Skeletal muscle cell (primary cell): ENCODE data around the gene FCAR.
"Not testable (repeated sequence)": the region's sequence is repeated elsewhere in the genome, so short reads cannot be mapped to it uniquely, and the experiment has no call there.

ENCODE experiments used
- DNase-seq: peaks from one replicate; pipeline ENCODE4 v3.0.0-alpha.2; 2010; ENCODE audit warnings: low read depth
- H3K4me3 ChIP-seq: 2 replicates; pipeline ENCODE4 v1.5.1; 2011; ENCODE audit warnings: low read depth, mild to moderate bottlenecking, control low read depth, low read length, moderate library complexity

FCAR gene

DNA sequence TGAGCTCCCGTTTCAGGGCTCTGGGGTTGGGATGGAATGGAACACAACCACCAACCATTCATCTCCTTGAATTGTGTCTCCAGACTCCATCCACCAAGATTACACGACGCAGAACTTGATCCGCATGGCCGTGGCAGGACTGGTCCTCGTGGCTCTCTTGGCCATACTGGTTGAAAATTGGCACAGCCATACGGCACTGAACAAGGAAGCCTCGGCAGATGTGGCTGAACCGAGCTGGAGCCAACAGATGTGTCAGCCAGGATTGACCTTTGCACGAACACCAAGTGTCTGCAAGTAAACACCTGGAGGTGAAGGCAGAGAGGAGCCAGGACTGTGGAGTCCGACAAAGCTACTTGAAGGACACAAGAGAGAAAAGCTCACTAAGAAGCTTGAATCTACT lies 15.5 kb downstream of the FCAR start:
- no peak for DNase-seq
- no peak overlapping the region for H3K4me3 ChIP-seq

DNA sequence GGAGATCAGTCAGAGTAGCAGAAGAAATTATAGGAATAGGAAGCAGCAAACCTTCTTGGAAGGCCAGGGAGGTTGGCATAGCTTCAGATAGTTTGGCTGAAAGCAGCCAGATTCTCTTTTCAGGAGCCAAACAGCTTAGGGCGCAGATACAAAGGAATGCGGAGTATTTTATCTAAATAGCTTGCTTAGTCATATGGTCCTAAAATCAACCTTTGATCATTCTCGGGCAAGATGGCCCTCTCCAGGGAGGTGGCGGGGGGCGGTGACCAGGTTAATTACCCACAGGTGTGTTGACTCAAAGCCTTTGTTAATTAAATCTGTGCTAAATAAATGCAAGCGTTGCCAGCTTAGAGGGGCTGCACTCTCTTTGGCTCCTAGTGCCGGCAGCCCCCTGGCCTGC lies 19.4 kb downstream of the FCAR start:
- no peak overlapping the region for H3K4me3 ChIP-seq
- DNase-seq = no peak

DNA sequence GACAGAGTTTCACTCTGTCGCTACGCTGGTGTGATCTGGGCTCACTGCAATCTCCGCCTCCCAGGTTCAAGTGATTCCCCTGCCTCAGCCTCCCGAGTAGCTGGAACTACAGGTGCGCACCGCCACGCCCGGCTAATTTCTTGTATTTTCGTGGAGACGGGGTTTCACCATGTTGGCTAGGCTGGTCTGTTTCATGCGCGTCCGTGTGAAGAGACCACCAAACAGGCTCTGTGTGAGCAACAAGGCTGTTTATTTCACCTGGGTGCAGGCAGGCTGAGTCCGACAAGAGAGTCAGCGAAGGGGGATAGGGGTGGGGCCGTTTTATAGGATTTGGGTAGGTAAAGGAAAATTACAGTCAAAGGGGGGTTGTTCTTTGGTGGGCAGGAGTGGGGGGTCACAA lies 20.1 kb downstream of the FCAR start:
- H3K4me3 ChIP-seq, DNase-seq: not testable (repeated sequence)

DNA sequence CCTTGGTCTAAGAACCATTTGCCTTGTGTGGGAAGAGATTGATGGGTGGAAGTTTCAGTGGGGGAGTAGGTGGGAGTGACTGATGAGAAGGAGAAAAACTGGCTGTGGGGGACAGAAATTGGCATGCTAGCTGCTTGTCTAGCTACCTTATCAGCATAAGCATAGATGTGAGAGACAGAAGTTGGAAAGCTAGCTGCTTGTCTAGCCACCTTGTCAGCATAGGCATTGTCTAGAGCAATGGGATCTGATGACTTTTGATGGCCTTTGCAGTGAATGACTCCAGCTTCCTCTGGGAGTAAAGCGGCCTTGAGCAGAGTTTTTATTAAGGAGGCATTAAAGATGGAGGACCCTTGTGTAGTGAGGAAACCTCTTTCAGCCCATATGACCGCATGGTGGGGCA lies 22.0 kb downstream of the FCAR start:
- no peak for DNase-seq
- H3K4me3 ChIP-seq = no peak overlapping the region

DNA sequence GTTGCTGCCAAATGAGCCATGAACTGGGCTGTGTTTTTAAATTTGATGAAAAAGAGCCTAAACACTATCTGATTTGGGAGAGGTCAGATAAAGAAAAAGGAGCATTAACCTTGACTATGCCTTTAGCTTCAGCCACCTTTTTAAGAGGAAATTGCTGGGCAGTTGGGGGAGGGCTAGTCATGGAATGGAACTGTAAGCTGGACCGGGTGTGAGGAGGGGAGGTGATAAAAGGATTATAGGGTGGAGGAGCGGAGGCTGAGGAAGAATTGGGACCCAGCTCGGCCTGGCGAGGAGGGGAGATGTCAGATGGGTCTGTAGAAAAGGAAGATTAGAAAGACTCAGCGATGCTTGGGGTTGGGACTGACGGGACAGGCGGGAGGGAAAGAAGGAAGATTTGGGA lies 24.6 kb downstream of the FCAR start:
- not testable (repeated sequence) for DNase-seq

DNA sequence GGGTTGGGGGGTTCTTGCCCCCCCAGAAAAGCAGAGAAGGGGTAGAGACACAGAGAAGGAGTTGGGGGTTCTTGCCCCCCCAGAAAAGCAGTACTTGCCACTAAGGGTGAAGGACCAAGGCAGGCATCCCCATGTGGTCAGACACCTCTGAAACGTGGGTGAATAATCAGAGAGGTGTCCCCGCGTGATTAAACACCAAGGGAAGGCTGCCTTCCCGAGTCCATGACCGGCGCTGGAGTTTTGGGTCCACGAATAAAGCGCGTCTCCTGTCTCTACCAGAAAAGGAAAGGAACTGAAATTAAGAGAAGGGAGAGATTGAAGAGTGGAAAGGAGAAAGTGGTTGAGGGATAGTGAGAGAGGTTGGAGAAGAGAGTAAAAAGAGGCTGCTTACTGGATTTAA lies 25.6 kb downstream of the FCAR start:
- DNase-seq, H3K4me3 ChIP-seq: not testable (repeated sequence)

More for the DNA sequence above, 24.6 kb downstream of the FCAR start:
- not testable (repeated sequence) for H3K4me3 ChIP-seq

DNA sequence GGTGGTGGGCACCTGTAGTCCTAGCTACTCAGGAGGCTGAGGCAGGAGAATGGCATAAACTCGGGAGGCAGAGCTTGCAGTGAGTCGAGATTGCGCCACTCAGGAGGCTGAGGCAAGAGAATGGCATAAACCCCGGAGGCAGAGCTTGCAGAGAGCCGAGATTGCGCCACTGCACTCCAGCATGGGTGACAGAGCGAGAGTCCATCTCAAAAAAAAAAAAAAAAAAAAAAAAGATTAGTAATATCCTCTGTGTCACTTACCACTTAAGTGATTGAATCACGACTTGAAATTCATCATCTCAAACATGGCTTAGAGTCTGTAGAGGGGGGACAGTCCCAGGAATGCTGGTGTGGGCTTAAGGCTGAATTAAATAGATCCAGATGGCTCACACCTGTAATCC lies 27.1 kb downstream of the FCAR start:
- not testable (repeated sequence) for DNase-seq

DNA sequence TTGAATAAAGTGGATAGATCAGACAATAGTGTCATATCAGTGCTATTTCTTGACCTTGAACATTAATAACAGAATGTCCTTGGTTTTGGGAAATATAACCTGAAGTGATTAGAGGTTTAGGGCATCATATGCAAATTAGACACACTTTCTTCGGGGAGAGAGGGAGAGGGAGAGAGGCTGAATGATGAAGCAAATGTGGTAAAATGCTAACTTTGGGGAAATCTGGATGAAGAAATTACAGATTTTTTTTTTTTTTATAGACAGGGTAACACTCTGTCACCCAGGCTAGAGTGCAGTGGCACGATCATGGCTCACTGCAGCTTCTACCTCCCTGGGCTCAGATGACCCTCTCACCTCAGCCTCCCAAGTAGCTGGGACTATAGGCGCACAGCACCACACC lies 28.0 kb downstream of the FCAR start:
- H3K4me3 ChIP-seq = no peak overlapping the region
- no peak for DNase-seq

More for the DNA sequence above, 27.1 kb downstream of the FCAR start:
- H3K4me3 ChIP-seq = not testable (repeated sequence)

DNA sequence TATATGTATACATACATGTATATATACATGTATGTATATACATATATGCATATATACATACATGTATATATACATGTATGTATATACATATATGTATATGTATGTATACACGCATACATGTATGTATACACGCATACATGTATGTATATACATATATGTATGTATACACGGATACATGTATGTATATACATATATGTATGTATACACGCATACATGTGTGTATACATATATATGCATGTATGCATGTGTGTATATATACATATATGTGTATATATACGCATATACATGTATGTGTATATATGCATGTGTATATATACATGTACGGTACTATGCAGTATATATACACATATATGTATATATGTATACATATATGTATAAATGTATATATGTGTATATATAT lies 29.3 kb downstream of the FCAR start:
- DNase-seq = no peak
- H3K4me3 ChIP-seq = no peak overlapping the region

DNA sequence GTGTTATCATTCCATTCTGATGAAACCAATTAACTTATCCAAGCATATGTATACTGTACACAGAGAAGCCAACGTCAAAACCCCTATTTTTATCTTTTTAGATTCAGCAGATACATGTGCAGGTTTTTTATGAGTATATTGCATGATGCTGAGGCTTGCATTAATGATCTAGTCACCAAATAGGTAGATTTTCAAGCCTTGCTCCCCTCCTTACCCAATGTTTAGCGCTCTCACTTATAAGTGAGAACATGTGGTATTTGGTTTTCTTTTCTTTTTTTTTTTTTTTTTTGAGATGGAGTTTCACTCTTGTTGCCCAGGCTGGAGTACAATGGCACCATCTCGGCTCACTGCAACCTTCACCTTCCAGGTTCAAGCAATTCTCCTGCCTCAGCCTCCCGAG lies 30.2 kb downstream of the FCAR start:
- not testable (repeated sequence) for DNase-seq, H3K4me3 ChIP-seq

DNA sequence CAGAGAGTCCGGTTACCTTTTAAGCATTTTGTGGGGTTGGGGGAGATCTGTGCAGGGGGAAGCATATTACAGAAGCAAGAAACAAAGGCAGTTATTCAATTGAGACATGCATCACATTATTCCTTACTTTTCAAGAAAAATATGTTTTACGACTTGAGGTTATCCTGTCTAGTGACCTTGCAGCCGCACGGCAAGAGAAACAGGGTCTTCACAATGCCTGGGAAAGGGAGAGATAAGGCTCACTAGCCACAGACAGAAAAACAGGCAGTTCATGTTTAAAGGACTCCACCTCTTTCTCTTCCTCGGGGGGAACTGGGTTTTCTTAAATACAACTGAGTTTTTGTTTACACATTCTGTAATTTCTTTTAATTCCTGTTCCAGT lies 31.4 kb downstream of the FCAR start:
- DNase-seq = no peak

DNA sequence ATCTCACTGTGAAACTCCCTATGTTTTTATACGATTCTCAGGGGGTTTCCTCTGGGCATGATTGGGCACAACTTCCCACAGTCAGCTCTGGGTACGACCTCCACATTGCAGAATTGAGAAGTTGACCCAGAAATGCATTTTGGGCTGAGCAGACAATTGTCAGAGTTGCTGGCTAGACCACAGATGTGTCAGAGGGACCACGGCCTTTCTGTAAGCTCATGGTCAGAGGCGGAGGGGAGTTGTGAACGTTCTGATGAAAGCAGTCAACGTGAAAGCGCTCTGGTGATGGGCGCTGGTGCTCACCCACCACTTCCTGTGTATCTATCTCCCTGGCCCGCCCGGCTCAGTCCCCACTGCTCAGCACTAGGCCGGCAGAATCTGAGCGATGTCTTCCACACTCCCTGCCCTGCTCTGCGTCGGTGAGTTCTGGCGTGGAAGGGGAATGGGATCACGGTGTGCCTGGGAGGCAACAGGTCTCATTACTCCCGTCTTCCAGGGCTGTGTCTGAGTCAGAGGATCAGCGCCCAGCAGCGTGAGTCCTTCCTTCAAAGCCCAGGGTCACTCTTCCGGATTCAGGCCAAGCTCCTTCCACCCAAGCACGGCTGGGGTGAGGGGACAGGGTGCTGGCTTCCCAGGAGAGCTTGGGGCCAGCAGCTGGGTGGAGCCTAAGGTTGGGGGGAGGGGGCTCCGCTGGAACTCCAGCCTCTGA lies 31.9 kb downstream of the FCAR start, which contains the start of gene NCR1:
TSS of gene NCR1 (plus strand) at position 346 of the 709 bp plus-strand sequence. CDS start at position 386, 40 bp downstream.
- no peak within 1 kb of the TSS for H3K4me3 ChIP-seq
- no peak for DNase-seq

More for the DNA sequence above, 31.4 kb downstream of the FCAR start:
- no peak overlapping the region for H3K4me3 ChIP-seq

DNA sequence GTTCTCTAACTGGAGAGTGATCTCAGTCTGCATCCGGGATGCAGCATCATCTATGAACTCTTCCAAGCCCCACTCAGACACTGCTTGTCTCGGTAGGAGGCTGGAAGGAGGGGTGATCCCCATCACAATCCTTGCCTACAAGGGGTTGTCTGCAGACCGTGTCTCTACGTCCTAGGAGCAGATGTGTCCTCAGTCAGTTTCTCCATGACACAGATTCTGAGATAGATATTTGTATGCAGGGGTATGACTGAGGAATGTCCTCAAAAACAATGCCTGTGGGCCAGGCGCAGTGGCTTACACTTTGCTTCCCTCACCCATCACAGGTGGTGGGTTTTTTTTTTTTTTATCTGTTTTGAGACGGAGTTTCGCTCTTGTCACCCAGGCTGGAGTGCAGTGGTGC lies 32.8 kb downstream of the FCAR start:
- DNase-seq = no peak
- H3K4me3 ChIP-seq = no peak overlapping the region

DNA sequence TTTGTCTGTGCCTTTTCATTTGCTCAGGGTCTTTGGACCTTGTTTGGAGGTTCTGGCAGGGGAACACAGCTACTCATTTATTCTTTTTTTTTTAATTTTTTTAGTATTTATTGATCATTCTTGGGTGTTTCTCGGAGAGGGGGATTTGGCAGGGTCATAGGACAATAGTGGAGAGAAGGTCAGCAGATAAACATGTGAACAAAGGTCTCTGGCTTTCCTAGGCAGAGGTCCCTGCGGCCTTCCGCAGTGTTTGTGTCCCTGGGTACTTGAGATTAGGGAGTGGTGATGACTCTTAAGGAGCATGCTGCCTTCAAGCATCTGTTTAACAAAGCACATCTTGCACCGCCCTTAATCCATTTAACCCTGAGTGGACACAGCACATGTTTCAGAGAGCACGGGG lies 33.9 kb downstream of the FCAR start:
- H3K4me3 ChIP-seq, DNase-seq: not testable (repeated sequence)

DNA sequence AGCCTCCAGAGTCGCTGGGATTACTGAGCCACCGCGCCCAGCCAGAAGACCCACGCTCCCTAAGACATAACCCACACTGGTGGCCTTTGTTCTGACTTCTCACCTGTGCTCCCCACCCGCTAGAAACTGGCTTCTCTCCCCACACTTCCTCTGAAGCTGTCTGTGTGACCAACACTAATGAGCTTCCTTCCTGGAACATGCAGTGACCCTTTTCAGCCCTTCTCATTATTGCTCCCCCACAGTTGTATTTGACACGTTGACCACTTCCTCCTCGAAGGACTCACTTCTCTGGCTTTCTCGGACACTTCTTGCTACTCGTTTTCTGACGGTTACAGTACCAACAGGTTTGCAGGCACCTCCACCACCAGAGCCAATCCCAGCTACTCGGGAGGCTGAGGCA lies 42.8 kb downstream of the FCAR start:
- H3K4me3 ChIP-seq = no peak overlapping the region
- no peak for DNase-seq

DNA sequence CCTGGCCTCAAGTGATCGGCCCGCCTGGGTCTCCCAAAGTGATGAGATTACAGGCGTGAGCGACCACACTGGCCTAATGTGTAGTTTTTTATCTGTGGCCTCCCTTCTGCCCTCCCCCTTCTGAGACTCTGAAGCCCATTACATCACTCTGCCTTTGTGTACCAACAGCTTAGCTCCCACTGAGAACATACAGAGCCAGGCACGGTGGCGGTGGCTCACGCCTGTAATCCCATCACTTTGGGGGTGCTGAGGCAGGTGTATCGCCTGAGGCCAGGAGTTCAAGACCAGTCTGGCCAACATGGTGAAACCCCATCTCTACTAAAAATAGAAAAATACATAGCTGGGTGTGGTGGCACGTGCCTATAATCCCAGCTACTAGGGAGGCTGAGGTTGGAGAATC lies 44.5 kb downstream of the FCAR start:
- DNase-seq = no peak
- H3K4me3 ChIP-seq = no peak overlapping the region

DNA sequence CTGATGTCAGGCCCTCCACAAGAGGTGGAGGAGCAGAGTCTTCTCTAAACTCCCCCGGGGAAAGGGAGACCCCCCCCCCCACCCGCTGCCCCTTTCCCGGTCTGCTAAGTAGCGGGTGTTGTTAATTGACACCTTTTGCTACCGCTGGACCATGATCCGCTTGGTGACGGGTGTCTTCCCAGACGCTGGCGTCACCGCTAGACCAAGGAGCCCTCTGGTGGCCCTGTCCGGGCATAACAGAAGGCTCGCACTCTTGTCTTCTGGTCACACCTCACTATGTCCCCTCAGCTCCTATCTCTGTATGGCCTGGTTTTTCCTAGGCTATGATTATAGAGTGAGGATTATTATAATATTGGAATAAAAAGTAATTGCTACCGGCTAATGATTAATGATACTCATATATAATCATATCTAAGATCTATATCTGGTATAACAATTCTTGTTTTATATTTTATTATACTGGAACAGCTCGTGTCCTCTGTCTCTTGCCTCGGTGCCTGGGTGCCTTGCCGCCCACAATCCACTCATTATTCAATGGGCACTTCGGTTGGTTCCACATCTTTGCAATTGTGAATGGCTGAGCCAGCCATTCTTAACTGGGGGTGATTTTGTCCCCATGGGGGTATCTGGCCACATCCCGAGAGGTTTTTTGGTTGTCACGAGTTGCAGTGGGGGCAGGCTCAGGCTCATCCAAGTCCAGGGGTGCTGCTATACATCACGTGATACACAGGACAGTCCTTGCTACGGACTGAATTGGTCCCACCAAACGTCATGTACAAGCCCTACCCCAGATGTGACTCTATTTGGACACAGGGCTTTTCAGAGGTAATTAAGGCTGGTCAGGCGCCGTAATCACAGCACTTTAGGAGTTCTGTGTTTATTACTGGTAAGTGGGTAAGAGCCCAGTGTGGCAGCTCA lies 45.9 kb downstream of the FCAR start:
- not testable (repeated sequence) for DNase-seq, H3K4me3 ChIP-seq

DNA sequence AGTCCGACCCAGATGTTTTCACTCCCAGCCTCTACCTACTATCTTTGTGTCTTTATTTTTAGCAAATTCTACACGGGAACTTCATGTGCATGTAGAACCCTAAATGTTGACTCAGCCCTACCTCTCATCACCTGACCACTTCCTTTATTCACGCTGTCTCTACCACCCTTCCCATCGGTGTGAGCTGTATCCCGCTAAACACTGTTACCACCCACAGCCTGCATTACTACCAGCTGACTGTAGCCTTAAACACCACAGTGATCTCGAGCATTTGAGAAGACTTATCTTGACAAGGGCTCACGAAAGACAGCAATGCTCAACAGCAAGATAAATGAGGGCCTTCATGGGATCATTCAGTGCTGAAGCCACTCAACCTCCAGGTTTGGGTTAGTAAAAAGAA lies 47.0 kb downstream of the FCAR start:
- no peak for DNase-seq
- no peak overlapping the region for H3K4me3 ChIP-seq

DNA sequence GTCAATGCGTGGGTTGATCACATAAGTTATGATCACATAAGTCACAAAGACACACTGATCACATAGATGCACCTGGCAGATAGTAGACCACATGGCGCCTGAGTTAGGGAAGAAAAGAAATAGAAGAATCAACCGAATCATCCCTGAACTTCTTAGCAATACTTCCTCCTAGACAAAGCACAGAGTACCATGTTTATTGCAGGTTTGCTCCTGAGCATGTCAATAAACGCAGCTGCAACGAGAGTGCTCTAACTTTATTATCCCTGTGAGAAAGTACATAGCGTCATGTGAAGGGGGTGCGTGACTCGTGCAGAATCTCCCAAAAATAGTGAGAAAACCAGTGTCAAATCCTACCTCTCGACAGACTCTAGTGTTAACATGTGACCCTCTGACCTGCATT lies 49.2 kb downstream of the FCAR start:
- DNase-seq = no peak
- H3K4me3 ChIP-seq = no peak overlapping the region

DNA sequence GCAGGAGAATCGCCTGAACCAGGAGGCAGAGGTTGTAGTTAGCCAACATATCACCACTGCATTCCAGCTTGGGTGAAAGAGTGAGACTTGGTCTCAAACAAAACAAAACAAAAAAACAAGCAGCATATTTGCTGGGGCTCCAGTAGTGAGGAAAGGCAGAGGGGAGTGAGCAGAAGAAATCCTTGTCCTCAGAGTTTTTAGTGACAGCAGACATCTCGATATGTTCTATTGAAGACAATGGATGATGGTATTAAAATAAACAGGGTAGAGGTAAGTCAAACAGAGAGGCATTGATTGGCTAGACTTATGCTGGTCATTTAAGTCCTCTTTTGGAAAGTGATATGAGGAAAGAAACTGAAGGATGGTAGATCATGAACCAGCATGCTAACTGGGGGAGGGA lies 54.3 kb downstream of the FCAR start:
- no peak for DNase-seq
- no peak overlapping the region for H3K4me3 ChIP-seq

DNA sequence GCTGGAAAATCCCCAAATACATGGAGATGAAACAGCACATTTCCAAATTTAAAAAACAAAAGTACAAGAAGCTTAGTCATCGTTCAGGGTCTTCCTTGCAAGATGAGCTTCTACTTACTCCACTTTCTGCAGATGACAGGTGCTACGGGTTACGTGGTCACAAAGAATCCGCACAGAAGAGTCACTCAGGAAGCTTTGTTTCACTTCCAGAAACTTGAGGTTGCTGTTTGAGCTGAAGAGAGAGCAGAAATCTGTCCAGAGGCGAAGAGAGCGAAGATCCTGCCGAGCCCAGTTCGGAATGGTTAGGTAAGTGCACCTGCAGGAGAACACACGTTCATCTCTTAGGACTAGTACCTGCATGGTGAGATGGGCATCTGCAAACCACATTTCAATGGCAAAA lies 63.9 kb downstream of the FCAR start:
- H3K4me3 ChIP-seq = no peak overlapping the region
- DNase-seq = no peak
